ENCODE measurements around the gene GRID2. TPM values are rescaled to one million over a fixed set of nuclear protein-coding genes. Genes with fewer than 3 reads are reported as not detected.

The GRID2 gene
- total and polyA plus RNA-seq, 2 of the 13 experiments (the other 11 are each of a cell fraction or from before 2014, with no cell fraction given) = not detected

DNA sequence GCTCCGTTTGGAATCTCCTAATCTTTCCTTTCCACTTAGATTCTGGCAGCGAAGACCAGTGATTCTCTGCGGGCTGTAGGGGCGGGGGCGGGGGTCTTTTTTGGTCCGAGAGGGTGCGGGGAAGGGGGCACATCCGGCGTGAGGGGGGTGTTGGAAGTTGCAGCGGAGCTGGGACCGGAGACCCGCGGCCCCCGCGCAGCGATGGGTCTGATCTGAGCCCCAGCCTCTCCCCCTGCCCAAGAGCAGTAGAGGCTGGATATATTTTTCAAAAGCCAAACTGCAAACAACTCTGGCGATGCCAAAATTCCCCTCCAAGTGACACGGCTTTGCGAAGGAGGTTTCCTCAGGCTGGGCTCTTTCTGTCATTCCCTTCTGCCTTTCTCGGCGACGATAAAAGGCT, 355 bp downstream of the GRID2 start:
- Histone ChIP-seq H4K20me1 (ENCODE audit: insufficient read depth, low read length) (no peaks in the 10 kb centered on the region), H3K36me3 (replicated peaks in 1 of 2; ENCODE audit: control insufficient read depth in 1 of 2, insufficient read depth in 2 of 2, low read length in 2 of 2) (no peaks in the 10 kb centered on the region), H3K27ac (ENCODE audit: extremely low read length, insufficient read depth, low read length) (no peak overlapping the region), H3K9me3 (ENCODE audit: low read length) (no peaks in the 10 kb centered on the region), H3K79me2 (ENCODE audit: insufficient read depth, low read length) (no peaks in the 10 kb centered on the region), H3K4me2 (ENCODE audit: low read depth, low read length) (no peak overlapping the region), H3K4me3 (replicated peaks in 1 of 3; ENCODE audit: insufficient read depth in 1 of 3, low read depth in 2 of 3, low read length in 3 of 3) (no peak overlapping the region), H3K9ac (ENCODE audit: insufficient read depth, low read depth, low read length) (no peak overlapping the region), H2AFZ (ENCODE audit: low read length) (no peak overlapping the region), H3K4me1 (ENCODE audit: insufficient read depth, low read length) (no peaks in the 10 kb centered on the region), H3K27me3 (ENCODE audit: control insufficient read depth in 1 of 2, insufficient read depth in 2 of 2, low read length in 2 of 2) (peaks cover 0 to 8% of the 10 kb centered on the region in 2 experiments; a peak in 1 of 5 replicates)
- ChIA-PET POLR2A (no interaction called here), CTCF (ENCODE audit: low intra/inter-chr PET ratio, low total read pairs) (no interaction called here)
- no peak for FAIRE-seq
- in situ Hi-C loops (cut with HindIII; ENCODE audit: extremely low pct_ligation_motif_present, low pct_unique_long_range_greater_than_20kb) = no loop called here
- ATAC-seq = no peak
- WGBS (ENCODE audit: low lambda C conversion rate) = 26% methylated on average over 22 of the region's 22 CpGs
- no TSS peak for BruUV-seq (replicated peaks)
- TF ChIP-seq TCF7 (IDR thresholded peaks at IDR 0.05; ENCODE audit: low read depth) = no peak
- TF ChIP-seq MBD4 (IDR thresholded peaks at IDR 0.05; ENCODE audit: borderline replicate concordance, low read length) = no peak
- no peak for TF ChIP-seq SPEN (CRISPR knock-in tag; IDR thresholded peaks at IDR 0.05; ENCODE audit: low read depth)
- TF ChIP-seq ZNF251 (CRISPR knock-in tag; IDR thresholded peaks at IDR 0.05) = no peak
- TF ChIP-seq SMARCE1 (IDR thresholded peaks at IDR 0.05; ENCODE audit: borderline replicate concordance) = no peak
- TF ChIP-seq POGZ (CRISPR knock-in tag; IDR thresholded peaks at IDR 0.05) = no peak
- no peak for TF ChIP-seq DNMT1 (CRISPR knock-in tag; IDR thresholded peaks at IDR 0.05)
- no peak for TF ChIP-seq ZNF432 (CRISPR knock-in tag; IDR thresholded peaks at IDR 0.05; ENCODE audit: borderline replicate concordance)
- no peak for TF ChIP-seq NR2F2 (IDR thresholded peaks at IDR 0.05; ENCODE audit: borderline replicate concordance, low read depth)
- TF ChIP-seq, protein P1, sequence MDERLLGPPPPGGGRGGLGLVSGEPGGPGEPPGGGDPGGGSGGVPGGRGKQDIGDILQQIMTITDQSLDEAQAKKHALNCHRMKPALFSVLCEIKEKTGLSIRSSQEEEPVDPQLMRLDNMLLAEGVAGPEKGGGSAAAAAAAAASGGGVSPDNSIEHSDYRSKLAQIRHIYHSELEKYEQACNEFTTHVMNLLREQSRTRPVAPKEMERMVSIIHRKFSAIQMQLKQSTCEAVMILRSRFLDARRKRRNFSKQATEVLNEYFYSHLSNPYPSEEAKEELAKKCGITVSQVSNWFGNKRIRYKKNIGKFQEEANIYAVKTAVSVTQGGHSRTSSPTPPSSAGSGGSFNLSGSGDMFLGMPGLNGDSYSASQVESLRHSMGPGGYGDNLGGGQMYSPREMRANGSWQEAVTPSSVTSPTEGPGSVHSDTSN (CRISPR knock-in tag; IDR thresholded peaks at IDR 0.05) = no peak
- TF ChIP-seq, protein P2, sequence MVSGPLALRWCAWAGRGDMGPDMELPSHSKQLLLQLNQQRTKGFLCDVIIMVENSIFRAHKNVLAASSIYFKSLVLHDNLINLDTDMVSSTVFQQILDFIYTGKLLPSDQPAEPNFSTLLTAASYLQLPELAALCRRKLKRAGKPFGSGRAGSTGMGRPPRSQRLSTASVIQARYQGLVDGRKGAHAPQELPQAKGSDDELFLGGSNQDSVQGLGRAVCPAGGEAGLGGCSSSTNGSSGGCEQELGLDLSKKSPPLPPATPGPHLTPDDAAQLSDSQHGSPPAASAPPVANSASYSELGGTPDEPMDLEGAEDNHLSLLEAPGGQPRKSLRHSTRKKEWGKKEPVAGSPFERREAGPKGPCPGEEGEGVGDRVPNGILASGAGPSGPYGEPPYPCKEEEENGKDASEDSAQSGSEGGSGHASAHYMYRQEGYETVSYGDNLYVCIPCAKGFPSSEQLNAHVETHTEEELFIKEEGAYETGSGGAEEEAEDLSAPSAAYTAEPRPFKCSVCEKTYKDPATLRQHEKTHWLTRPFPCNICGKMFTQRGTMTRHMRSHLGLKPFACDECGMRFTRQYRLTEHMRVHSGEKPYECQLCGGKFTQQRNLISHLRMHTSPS (CRISPR knock-in tag; IDR thresholded peaks at IDR 0.05; ENCODE audit: low read depth) = no peak
- no peak for TF ChIP-seq HOXD1 (CRISPR knock-in tag; IDR thresholded peaks at IDR 0.05)
- TF ChIP-seq ZNF773 (CRISPR knock-in tag; IDR thresholded peaks at IDR 0.05; ENCODE audit: borderline replicate concordance) = no peak
- no peak for TF ChIP-seq NFE2L1 (CRISPR knock-in tag; IDR thresholded peaks at IDR 0.05; ENCODE audit: borderline replicate concordance)
- no peak for TF ChIP-seq ZNF879 (CRISPR knock-in tag; IDR thresholded peaks at IDR 0.05)
- no peak for TF ChIP-seq GATAD2A (CRISPR knock-in tag; IDR thresholded peaks at IDR 0.05)
- TF ChIP-seq, protein P3, sequence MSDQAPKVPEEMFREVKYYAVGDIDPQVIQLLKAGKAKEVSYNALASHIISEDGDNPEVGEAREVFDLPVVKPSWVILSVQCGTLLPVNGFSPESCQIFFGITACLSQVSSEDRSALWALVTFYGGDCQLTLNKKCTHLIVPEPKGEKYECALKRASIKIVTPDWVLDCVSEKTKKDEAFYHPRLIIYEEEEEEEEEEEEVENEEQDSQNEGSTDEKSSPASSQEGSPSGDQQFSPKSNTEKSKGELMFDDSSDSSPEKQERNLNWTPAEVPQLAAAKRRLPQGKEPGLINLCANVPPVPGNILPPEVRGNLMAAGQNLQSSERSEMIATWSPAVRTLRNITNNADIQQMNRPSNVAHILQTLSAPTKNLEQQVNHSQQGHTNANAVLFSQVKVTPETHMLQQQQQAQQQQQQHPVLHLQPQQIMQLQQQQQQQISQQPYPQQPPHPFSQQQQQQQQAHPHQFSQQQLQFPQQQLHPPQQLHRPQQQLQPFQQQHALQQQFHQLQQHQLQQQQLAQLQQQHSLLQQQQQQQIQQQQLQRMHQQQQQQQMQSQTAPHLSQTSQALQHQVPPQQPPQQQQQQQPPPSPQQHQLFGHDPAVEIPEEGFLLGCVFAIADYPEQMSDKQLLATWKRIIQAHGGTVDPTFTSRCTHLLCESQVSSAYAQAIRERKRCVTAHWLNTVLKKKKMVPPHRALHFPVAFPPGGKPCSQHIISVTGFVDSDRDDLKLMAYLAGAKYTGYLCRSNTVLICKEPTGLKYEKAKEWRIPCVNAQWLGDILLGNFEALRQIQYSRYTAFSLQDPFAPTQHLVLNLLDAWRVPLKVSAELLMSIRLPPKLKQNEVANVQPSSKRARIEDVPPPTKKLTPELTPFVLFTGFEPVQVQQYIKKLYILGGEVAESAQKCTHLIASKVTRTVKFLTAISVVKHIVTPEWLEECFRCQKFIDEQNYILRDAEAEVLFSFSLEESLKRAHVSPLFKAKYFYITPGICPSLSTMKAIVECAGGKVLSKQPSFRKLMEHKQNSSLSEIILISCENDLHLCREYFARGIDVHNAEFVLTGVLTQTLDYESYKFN (CRISPR knock-in tag; conservative IDR thresholded peaks at IDR 0.05) = no peak
- no peak for TF ChIP-seq ZNF335 (CRISPR knock-in tag; IDR thresholded peaks at IDR 0.05)
- TF ChIP-seq MXD4 (CRISPR knock-in tag; IDR thresholded peaks at IDR 0.05) = no peak
- TF ChIP-seq, protein P4, sequence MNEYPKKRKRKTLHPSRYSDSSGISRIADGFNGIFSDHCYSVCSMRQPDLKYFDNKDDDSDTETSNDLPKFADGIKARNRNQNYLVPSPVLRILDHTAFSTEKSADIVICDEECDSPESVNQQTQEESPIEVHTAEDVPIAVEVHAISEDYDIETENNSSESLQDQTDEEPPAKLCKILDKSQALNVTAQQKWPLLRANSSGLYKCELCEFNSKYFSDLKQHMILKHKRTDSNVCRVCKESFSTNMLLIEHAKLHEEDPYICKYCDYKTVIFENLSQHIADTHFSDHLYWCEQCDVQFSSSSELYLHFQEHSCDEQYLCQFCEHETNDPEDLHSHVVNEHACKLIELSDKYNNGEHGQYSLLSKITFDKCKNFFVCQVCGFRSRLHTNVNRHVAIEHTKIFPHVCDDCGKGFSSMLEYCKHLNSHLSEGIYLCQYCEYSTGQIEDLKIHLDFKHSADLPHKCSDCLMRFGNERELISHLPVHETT (CRISPR knock-in tag; conservative IDR thresholded peaks at IDR 0.05) = no peak
- no peak for DNase-seq (ENCODE audit: low spot score)
- intact Hi-C loops (cut with micrococcal nuclease; ENCODE audit: unreplicated experiment) = no loop called here

Data from HepG2 (cell line).